ENCODE results near the gene KLHL30.

The KLHL30 gene

GRCh38 chr2:238164906-238165287, 26.4 kb downstream of the KLHL30 start:
- no peak for TF ChIP-seq CTCF (IDR thresholded peaks at IDR 0.05; ENCODE audit: low read length, missing control alignments)
- no peak overlapping the region for H3K4me3 ChIP-seq (replicated peaks; ENCODE audit: low read depth, low read length)
- DNase-seq (ENCODE audit: low read depth) = no peak

- no peak for TF ChIP-seq CTCF (IDR thresholded peaks at IDR 0.05; ENCODE audit: low read length, missing control alignments)
- DNase-seq (ENCODE audit: low read depth) = no peak
- no peak overlapping the region for H3K4me3 ChIP-seq (replicated peaks; ENCODE audit: low read depth, low read length)
Observed at GRCh38 chr2:238165288-238165921, 26.9 kb downstream of the KLHL30 start.

- no peak overlapping the region for H3K4me3 ChIP-seq (replicated peaks; ENCODE audit: low read depth, low read length)
- no peak for DNase-seq (ENCODE audit: low read depth)
- TF ChIP-seq CTCF (IDR thresholded peaks at IDR 0.05; ENCODE audit: low read length, missing control alignments) = no peak
Observed at GRCh38 chr2:238166391-238167343, 28.2 kb downstream of the KLHL30 start.

- H3K4me3 ChIP-seq (replicated peaks; ENCODE audit: low read depth, low read length) = no peak overlapping the region
- TF ChIP-seq CTCF (IDR thresholded peaks at IDR 0.05; ENCODE audit: low read length, missing control alignments) = no peak
- DNase-seq (ENCODE audit: low read depth) = no peak
Observed at GRCh38 chr2:238167344-238167715, 28.9 kb downstream of the KLHL30 start.

- no peak overlapping the region for H3K4me3 ChIP-seq (replicated peaks; ENCODE audit: low read depth, low read length)
- no peak for TF ChIP-seq CTCF (IDR thresholded peaks at IDR 0.05; ENCODE audit: low read length, missing control alignments)
- peak; percentile 31 for DNase-seq (ENCODE audit: low read depth)
Observed at GRCh38 chr2:238167761-238168160, 29.3 kb downstream of the KLHL30 start.

GRCh38 chr2:238168196-238169047, 30.0 kb downstream of the KLHL30 start:
- TF ChIP-seq CTCF (IDR thresholded peaks at IDR 0.05; ENCODE audit: low read length, missing control alignments) = no peak
- no peak for DNase-seq (ENCODE audit: low read depth)
- H3K4me3 ChIP-seq (replicated peaks; ENCODE audit: low read depth, low read length) = no peak overlapping the region

Measured in fibroblast of pulmonary artery (primary cell).